HEK293T (cell line): ENCODE measurements around the gene KAT14.
"Not testable (repeated sequence)": the region's sequence is repeated elsewhere in the genome, so short reads cannot be mapped to it uniquely, and the experiment has no call there.

ENCODE experiments used
- CTCF ChIA-PET: fragments of 350-600 bp; formaldehyde crosslinking; extraction: SDS; loops from one replicate; lab custom pipeline; 2021; ENCODE audit warnings: antibody characterized with exemption, inconsistent platforms; lab: Yijun Ruan, JAX
- POLR2A ChIA-PET: fragments of 350-600 bp; formaldehyde crosslinking; extraction: SDS; loops from one replicate; lab custom pipeline; 2020; ENCODE audit warnings: antibody characterized with exemption, inconsistent platforms; lab: Yijun Ruan, JAX
- DNase-seq: peaks from one replicate; pipeline ENCODE4 v3.0.0; 2012; ENCODE audit warnings: mixed read lengths; ENCODE audit errors: extremely low spot score
- ARNT ChIP-seq: fragments of 450-650 bp; IDR thresholded peaks from 2 replicates; pipeline ENCODE4 v1.6.1; 2017; ENCODE audit warnings: mild to moderate bottlenecking
- BHLHE40 ChIP-seq: fragments of 450-650 bp; IDR thresholded peaks from 2 replicates; pipeline ENCODE4 v1.6.1; 2016; ENCODE audit warnings: mild to moderate bottlenecking, moderate library complexity, borderline replicate concordance
- CTBP1 ChIP-seq: fragments of 450-650 bp; IDR thresholded peaks from 2 replicates; pipeline ENCODE4 v1.6.1; 2016; ENCODE audit warnings: borderline replicate concordance
- ELF4 ChIP-seq: fragments of 450-650 bp; IDR thresholded peaks from 2 replicates; pipeline ENCODE4 v1.6.1; 2017; ENCODE audit warnings: antibody characterized with exemption
- FOXA1 ChIP-seq: fragments of 450-650 bp; IDR thresholded peaks from 2 replicates; pipeline ENCODE4 v1.6.1; 2016; ENCODE audit warnings: mild to moderate bottlenecking
- FOXK2 ChIP-seq: fragments of 450-650 bp; IDR thresholded peaks from 2 replicates; pipeline ENCODE4 v1.6.1; 2016; ENCODE audit warnings: mild to moderate bottlenecking
- FOXM1 ChIP-seq: fragments of 450-650 bp; IDR thresholded peaks from 2 replicates; pipeline ENCODE4 v1.6.1; 2017; ENCODE audit warnings: mild to moderate bottlenecking, borderline replicate concordance
- HDGF ChIP-seq: fragments of 450-650 bp; IDR thresholded peaks from 2 replicates; pipeline ENCODE4 v1.6.1; 2017; ENCODE audit warnings: antibody characterized with exemption, borderline replicate concordance
- L3MBTL2 ChIP-seq: fragments of 450-650 bp; conservative IDR thresholded peaks from 2 replicates; pipeline ENCODE4 v1.6.1; 2016; ENCODE audit warnings: mild to moderate bottlenecking
- LEF1 ChIP-seq: fragments of 450-650 bp; IDR thresholded peaks from 2 replicates; pipeline ENCODE4 v1.6.1; 2017; ENCODE audit warnings: mild to moderate bottlenecking, borderline replicate concordance
- NFRKB ChIP-seq: fragments of 450-650 bp; IDR thresholded peaks from 2 replicates; pipeline ENCODE4 v1.6.1; 2016; ENCODE audit warnings: mild to moderate bottlenecking, moderate library complexity
- SP1 ChIP-seq: fragments of 450-650 bp; IDR thresholded peaks from 2 replicates; pipeline ENCODE4 v1.6.1; 2017
- SUZ12 ChIP-seq: fragments of 450-650 bp; IDR thresholded peaks from 2 replicates; pipeline ENCODE4 v1.6.1; 2016; ENCODE audit warnings: mild to moderate bottlenecking
- TARDBP ChIP-seq: fragments of 450-650 bp; IDR thresholded peaks from 2 replicates; pipeline ENCODE4 v1.6.1; 2016
- ZNF384 ChIP-seq: fragments of 450-650 bp; IDR thresholded peaks from 2 replicates; pipeline ENCODE4 v1.6.1; 2016
- TF ChIP-seq, protein P1 (sequence below): fragments of 450-650 bp; IDR thresholded peaks from 2 replicates; pipeline ENCODE4 v1.6.1; 2016

The KAT14 gene

DNA sequence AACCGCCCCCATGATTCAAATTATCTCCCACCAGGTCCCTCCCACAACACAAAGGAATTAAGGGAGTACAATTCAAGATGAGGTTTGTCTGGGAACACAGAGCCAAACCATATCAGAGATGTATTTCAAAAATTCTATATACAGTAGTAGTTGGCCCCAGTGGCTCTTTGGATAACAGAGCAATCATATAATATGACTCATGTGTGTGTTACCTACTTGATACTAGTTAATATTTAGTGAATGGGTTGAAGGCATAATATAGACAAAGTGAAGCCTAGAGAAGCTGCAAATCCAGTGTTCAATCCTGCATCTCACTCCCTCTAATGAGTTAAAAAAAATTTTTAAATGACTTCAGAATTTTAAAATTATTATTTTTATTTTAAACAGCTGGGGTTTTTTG lies 43.2 kb downstream of the KAT14 start:
- no peak for DNase-seq
- TF ChIP-seq SUZ12 (no peak), TARDBP (no peak), FOXA1 (no peak), ELF4 (no peak), L3MBTL2 (no peak), ZNF384 (no peak), BHLHE40 (no peak), ARNT (no peak), FOXK2 (no peak), SP1 (no peak), FOXM1 (no peak), CTBP1 (no peak), HDGF (no peak), LEF1 (no peak), NFRKB (no peak)
- ChIA-PET CTCF (no interaction called here), POLR2A (no interaction called here)

DNA sequence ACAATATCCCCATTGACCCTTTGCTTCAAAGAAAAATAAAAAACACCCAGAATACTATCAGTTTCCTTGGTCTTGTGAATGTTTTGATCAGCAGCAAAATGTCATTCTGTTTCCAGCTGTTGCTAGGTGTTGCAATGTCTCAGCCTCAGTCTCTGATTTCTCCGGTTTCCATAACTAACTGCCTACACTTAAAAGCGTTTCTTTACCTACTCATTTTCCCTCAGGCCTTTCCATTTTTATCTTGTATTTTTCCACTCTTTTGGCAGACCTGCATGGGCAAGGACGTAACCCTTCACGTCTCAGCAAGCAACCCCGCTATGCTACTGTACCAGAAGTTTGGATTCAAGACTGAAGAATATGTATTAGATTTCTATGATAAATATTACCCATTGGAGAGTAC lies 49.4 kb downstream of the KAT14 start:
- CTCF ChIA-PET: interaction anchor here (0.8 kb wide), 1 partner anchor 1548 kb away, joined by 4 read pairs; no protein-coding TSS in a partner anchor
- TF ChIP-seq SUZ12 (no peak), NFRKB (no peak), LEF1 (no peak), FOXK2 (no peak), HDGF (no peak), SP1 (no peak), BHLHE40 (no peak), FOXM1 (no peak), L3MBTL2 (no peak), FOXA1 (no peak)
- TF ChIP-seq, protein P1, sequence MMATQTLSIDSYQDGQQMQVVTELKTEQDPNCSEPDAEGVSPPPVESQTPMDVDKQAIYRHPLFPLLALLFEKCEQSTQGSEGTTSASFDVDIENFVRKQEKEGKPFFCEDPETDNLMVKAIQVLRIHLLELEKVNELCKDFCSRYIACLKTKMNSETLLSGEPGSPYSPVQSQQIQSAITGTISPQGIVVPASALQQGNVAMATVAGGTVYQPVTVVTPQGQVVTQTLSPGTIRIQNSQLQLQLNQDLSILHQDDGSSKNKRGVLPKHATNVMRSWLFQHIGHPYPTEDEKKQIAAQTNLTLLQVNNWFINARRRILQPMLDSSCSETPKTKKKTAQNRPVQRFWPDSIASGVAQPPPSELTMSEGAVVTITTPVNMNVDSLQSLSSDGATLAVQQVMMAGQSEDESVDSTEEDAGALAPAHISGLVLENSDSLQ: no peak
- POLR2A ChIA-PET: no interaction called here
- DNase-seq: no peak

DNA sequence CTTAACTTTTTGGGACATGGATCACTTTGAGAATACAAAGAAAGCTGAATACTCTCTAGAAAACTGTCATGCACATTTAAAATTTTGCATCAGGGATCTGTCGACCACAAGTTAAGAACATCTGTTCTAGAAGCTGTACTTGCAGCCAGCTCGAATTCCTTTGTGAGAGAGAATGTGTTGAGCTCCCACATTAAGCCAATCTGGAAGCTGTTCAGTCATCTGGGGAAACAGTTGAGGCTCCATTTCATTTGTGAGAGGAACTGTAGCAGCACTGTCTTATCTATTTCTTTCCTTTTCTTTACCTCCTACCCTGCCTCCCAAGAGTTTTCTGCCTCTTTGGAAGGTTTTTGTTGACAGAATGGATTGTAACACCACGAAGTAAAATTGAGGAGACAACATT lies 50.8 kb downstream of the KAT14 start:
- POLR2A ChIA-PET: no interaction called here
- TF ChIP-seq FOXA1 (no peak), TARDBP (no peak), BHLHE40 (no peak), SUZ12 (no peak), CTBP1 (no peak)
- no peak for DNase-seq
- CTCF ChIA-PET: no interaction called here

DNA sequence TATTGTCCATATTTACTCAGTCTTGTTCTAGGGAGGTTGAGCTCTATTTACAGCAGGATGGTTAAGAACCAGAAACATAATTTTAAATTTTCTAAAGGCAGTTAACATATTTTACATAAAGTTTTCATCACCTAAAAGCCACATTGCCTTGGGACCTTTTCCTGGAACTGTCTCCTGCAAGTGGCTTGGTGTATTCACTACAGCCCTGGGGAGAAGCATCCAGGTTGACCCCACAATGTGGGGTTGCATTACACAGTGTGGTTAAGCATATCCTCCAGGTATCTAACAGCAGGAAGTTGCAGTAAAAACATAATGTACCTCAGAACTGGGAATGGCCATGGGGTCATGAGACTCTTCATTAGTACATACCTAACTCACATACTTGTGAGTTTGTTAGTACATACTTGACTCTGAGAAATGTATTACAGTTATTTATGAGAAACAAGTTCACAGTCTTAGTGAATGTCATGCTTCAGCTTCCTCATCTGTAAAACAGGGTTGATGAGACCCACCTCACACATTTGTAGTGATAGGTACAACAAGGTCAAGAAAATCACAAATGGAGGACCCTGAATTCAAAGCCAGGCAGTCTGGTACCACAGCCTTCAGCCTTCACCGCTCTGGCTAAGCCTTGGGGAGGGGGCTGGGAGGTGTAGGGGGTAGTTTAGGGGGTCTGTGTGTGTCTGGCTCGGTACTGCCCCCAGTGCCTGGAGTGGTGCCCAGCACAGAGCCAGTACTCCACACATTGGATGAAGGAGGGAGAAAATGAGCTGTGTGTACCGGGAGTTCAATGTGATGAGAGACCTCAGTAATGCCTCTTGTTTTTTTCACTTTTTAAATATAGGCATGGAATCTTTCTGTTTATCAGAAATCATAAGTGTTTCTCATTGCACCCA lies 52.9 kb downstream of the KAT14 start:
- ChIA-PET CTCF (no interaction called here), POLR2A (no interaction called here)
- no peak for DNase-seq
- no peak for TF ChIP-seq SP1

DNA sequence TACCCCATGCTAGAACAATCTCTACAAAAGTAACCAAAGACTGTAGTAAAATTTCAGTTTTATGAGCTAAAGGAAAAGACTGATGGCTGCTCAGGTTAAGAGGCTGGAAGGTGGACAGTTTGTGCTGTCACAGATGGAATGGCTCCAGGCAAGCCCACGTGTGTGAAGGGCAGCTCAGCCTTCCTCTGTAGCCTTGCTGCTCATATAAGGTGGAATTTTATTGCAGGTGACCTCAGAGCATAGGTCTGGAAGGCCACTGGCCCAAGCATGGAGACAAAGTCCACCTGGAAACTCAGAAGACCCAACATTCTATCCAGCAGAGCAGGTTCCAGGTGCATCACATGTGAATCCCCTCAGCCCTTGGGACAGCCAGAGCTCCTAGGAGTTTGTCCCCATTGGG lies 53.6 kb downstream of the KAT14 start:
- CTCF ChIA-PET: no interaction called here
- TF ChIP-seq SP1 (no peak), ELF4 (no peak), FOXM1 (no peak), NFRKB (no peak), SUZ12 (no peak), L3MBTL2 (no peak), ARNT (no peak), LEF1 (no peak), BHLHE40 (no peak), TARDBP (no peak), HDGF (no peak), CTBP1 (no peak), FOXA1 (no peak), ZNF384 (no peak)
- TF ChIP-seq, protein P1: no peak
- no peak for DNase-seq
- POLR2A ChIA-PET: no interaction called here

DNA sequence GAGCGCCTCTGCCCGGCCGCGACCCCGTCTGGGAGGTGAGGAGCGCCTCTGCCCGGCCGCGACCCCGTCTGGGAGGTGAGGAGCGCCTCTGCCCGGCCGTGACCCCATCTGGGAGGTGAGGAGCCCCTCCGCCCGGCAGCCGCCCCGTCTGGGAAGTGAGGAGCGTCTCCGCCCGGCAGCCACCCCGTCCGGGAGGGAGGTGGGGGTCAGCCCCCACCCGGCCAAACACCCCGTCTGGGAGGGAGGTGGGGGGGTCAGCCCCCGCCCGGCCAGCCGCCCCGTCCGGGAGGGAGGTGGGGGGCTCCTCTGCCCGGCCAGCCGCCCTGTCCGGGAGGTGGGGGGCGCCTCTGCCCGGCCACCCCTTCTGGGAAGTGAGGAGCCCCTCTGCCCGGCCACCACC lies 56.8 kb downstream of the KAT14 start:
- DNase-seq, POLR2A ChIA-PET, CTCF ChIA-PET: not testable (repeated sequence)

DNA sequence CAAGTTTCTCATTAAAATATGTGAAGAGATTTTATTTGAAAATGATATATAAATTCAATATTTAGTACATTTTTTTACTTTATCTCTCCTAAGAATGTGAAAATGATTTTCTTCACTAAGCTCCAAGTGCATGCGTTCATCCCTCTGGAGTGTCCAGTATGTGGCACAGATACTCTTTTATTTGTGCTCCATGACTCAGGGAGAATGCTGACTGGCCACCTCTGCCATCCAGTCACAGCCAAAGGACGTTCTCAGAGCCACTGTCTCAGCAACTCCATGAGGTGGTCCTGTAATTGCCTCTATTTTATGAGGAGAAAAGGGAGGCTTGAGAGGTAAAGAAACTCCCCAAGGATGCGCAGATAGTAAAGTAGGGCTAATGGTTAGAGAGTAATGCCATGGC lies 58.3 kb downstream of the KAT14 start:
- CTCF ChIA-PET: no interaction called here
- TF ChIP-seq L3MBTL2 (no peak), NFRKB (no peak), LEF1 (no peak), SP1 (no peak), FOXK2 (no peak), CTBP1 (no peak)
- no peak for DNase-seq
- POLR2A ChIA-PET: no interaction called here
